Neuronal stem cell (in vitro differentiated cells): ENCODE measurements around the gene PRICKLE4.
A peak's percentile ranks its signal among the peaks of the same experiment; 100 is the strongest.

Experiments used
- DNase-seq: peaks from one replicate; pipeline ENCODE4 v3.0.0-alpha.2; 2013; ENCODE audit warnings: low spot score
- H2AFZ ChIP-seq: one replicate; pipeline ENCODE4 v1.6.1; 2013; ENCODE audit warnings: mild to moderate bottlenecking, low read length, inconsistent platforms
- H2AK5ac ChIP-seq: 2 replicates; pipeline ENCODE4 v1.6.1; 2013; ENCODE audit warnings: low read depth, mild to moderate bottlenecking, inconsistent platforms, low read length, moderate library complexity, mixed read lengths
- H2BK120ac ChIP-seq: 2 replicates; pipeline ENCODE4 v1.6.1; 2013; ENCODE audit warnings: low read depth, mild to moderate bottlenecking, inconsistent platforms, low read length, moderate library complexity, mixed read lengths
- H2BK12ac ChIP-seq: one replicate; pipeline ENCODE4 v1.6.1; 2013; ENCODE audit warnings: low read length, inconsistent platforms
- H2BK15ac ChIP-seq: 2 replicates; pipeline ENCODE4 v1.6.1; 2013; ENCODE audit warnings: mild to moderate bottlenecking, low read length, inconsistent platforms, mixed read lengths
- H2BK5ac ChIP-seq: one replicate; pipeline ENCODE4 v1.6.1; 2013; ENCODE audit warnings: inconsistent platforms, mild to moderate bottlenecking, low read length, moderate library complexity
- H3K14ac ChIP-seq: one replicate; pipeline ENCODE4 v1.6.1; 2013; ENCODE audit warnings: low read length, inconsistent platforms
- H3K18ac ChIP-seq: 2 replicates; pipeline ENCODE4 v1.6.1; 2013; ENCODE audit warnings: low read length, inconsistent platforms
- H3K23ac ChIP-seq: 2 replicates; pipeline ENCODE4 v1.6.1; 2013; ENCODE audit warnings: low read depth, mild to moderate bottlenecking, mixed read lengths, low read length, inconsistent platforms; ENCODE audit not compliant: poor library complexity
- H3K27ac ChIP-seq: replicated peaks from 3 replicates; pipeline ENCODE4 v1.5.1; 2013; ENCODE audit warnings: low read length, inconsistent platforms
- H3K27me3 ChIP-seq, 3 experiments: 2 replicates each; pipeline ENCODE4 v1.6.1; 2013; ENCODE audit warnings: low read length in 3 of 3, mild to moderate bottlenecking in 2 of 3, inconsistent platforms in 1 of 3, low read depth in 1 of 3, mixed read lengths in 1 of 3, moderate library complexity in 1 of 3; ENCODE audit not compliant: control insufficient read depth in 3 of 3, insufficient read depth in 3 of 3
- H3K36me3 ChIP-seq, 2 donors: replicated peaks in 1 of 2; 2 replicates each; pipeline ENCODE4 v1.6.1; 2013; ENCODE audit warnings: low read length in 2 of 2; ENCODE audit not compliant: control insufficient read depth in 2 of 2, insufficient read depth in 2 of 2
- H3K4ac ChIP-seq: 2 replicates; pipeline ENCODE4 v1.6.1; 2013; ENCODE audit warnings: inconsistent platforms, mild to moderate bottlenecking, low read length, moderate library complexity
- H3K4me1 ChIP-seq, 2 donors: 1 replicate in 1 of 2; 2 replicates in 1 of 2; pipeline ENCODE4 v1.6.1; 2013; ENCODE audit warnings: low read length in 2 of 2, low read depth in 1 of 2; ENCODE audit not compliant: control insufficient read depth in 2 of 2, insufficient read depth in 1 of 2
- H3K4me2 ChIP-seq: one replicate; pipeline ENCODE4 v1.6.1; 2013; ENCODE audit warnings: mild to moderate bottlenecking, low read length, inconsistent platforms; ENCODE audit not compliant: insufficient read depth, poor library complexity, severe bottlenecking
- H3K4me3 ChIP-seq, 2 donors: 2 replicates each; pipeline ENCODE4 v1.5.1; 2013; ENCODE audit warnings: low read length in 2 of 2, mild to moderate bottlenecking in 2 of 2, inconsistent platforms in 1 of 2, moderate library complexity in 1 of 2
- H3K79me1 ChIP-seq: one replicate; pipeline ENCODE4 v1.6.1; 2013; ENCODE audit warnings: low read depth, mild to moderate bottlenecking, inconsistent platforms, low read length, moderate library complexity
- H3K9ac ChIP-seq: one replicate; pipeline ENCODE4 v1.6.1; 2013; ENCODE audit warnings: mild to moderate bottlenecking, low read depth, low read length, inconsistent platforms; ENCODE audit not compliant: poor library complexity
- H3K9me3 ChIP-seq, 2 donors: replicated peaks in 1 of 2; 2 replicates each; pipeline versions ENCODE3 to v1.6.1; 2013; ENCODE audit warnings: low read length in 2 of 2, mild to moderate bottlenecking in 2 of 2, inconsistent platforms in 1 of 2, low read depth in 1 of 2, mixed read lengths in 1 of 2, moderate library complexity in 1 of 2; ENCODE audit not compliant: control insufficient read depth in 2 of 2, insufficient read depth in 1 of 2
- H4K8ac ChIP-seq: one replicate; pipeline ENCODE4 v1.6.1; 2013; ENCODE audit warnings: low read depth, mild to moderate bottlenecking, inconsistent platforms, low read length, moderate library complexity
- H4K91ac ChIP-seq: one replicate; pipeline ENCODE4 v1.6.1; 2013; ENCODE audit warnings: low read length, low read depth, mild to moderate bottlenecking, inconsistent platforms; ENCODE audit not compliant: poor library complexity
- WGBS, 2 donors: extraction: QIAGEN DNeasy Blood & Tissue Kit; methylation state at CpG; one replicate each; pipeline ENCODE4 v1.1.7; 2013; ENCODE audit warnings: missing lambda C conversion rate in 2 of 2, mixed read lengths in 1 of 2; ENCODE audit not compliant: insufficient read length in 2 of 2, insufficient replicate concordance in 1 of 2; ENCODE audit errors: extremely low coverage in 2 of 2; 5-methylcytosine and 5-hydroxymethylcytosine counted together

The PRICKLE4 gene

GRCh38 chr6:41734666-41735426 lies 45.7 kb upstream of the PRICKLE4 start:
- peak; percentile 39 for DNase-seq
- no peak overlapping the region for H2BK120ac ChIP-seq
- no peak overlapping the region for H4K91ac ChIP-seq
- peak overlapping the region; percentile 77 for H3K18ac ChIP-seq
- no peaks in the 10 kb centered on the region for H3K36me3 ChIP-seq
- H3K79me1 ChIP-seq = no peaks in the 10 kb centered on the region
- H2BK5ac ChIP-seq = no peak overlapping the region
- no peak overlapping the region for H2AK5ac ChIP-seq
- H3K4me3 ChIP-seq = peak overlapping the region; percentile 51 to 83
- H3K4me1 ChIP-seq = peaks cover 11 to 23% of the 10 kb centered on the region in 2 donors
- no peak overlapping the region for H2BK12ac ChIP-seq
- peak overlapping the region; percentile 71 for H3K9ac ChIP-seq
- H3K9me3 ChIP-seq = no peaks in the 10 kb centered on the region
- H3K14ac ChIP-seq = no peak overlapping the region
- H2AFZ ChIP-seq = peak overlapping the region; percentile 97
- H3K4me2 ChIP-seq = peak overlapping the region; percentile 94
- H4K8ac ChIP-seq = no peak overlapping the region
- no peak overlapping the region for H3K4ac ChIP-seq
- peaks cover 0 to 44% (median 24%) of the 10 kb centered on the region in 3 experiments for H3K27me3 ChIP-seq
- H2BK15ac ChIP-seq = no peak overlapping the region
- peak overlapping the region; percentile 62 for H3K23ac ChIP-seq
- no peak overlapping the region for H3K27ac ChIP-seq
- WGBS, 2 donors = no CpG with 5 or more reads among the region's 76 CpGs

GRCh38 chr6:41735427-41736185 lies 45.0 kb upstream of the PRICKLE4 start, which contains the start of gene TFEB:
Gene TFEB (minus strand): TSS chr6:41735608. CDS start chr6:41691213, 44,395 bp downstream.
- DNase-seq = peak; percentile 90
- peak within 1 kb of the TSS; percentile 62 for H2BK5ac ChIP-seq
- no CpG with 5 or more reads among the region's 50 CpGs for WGBS, 2 donors

GRCh38 chr6:41736186-41736733 lies 44.3 kb upstream of the PRICKLE4 start:
- Histone ChIP-seq H3K4me2 (peak overlapping the region; percentile 94), H3K18ac (peak overlapping the region; percentile 55), H3K4me1 (peaks cover 11 to 23% of the 10 kb centered on the region in 2 donors), H3K14ac (no peak overlapping the region), H3K27ac (peak overlapping the region; percentile 39), H3K36me3 (no peaks in the 10 kb centered on the region), H3K79me1 (no peaks in the 10 kb centered on the region), H2BK120ac (no peak overlapping the region), H3K9ac (no peak overlapping the region), H3K27me3 (peaks cover 0 to 39% (median 24%) of the 10 kb centered on the region in 3 experiments), H4K91ac (no peak overlapping the region), H3K9me3 (no peaks in the 10 kb centered on the region), H2BK12ac (no peak overlapping the region), H3K23ac (no peak overlapping the region), H2AK5ac (peak overlapping the region; percentile 51), H2BK5ac (peak overlapping the region; percentile 62), H3K4ac (no peak overlapping the region), H4K8ac (no peak overlapping the region), H3K4me3 (no peak overlapping the region), H2BK15ac (no peak overlapping the region), H2AFZ (peak overlapping the region; percentile 90)
- no peak for DNase-seq
- WGBS, 2 donors = no CpG with 5 or more reads among the region's 6 CpGs

More at GRCh38 chr6:41735427-41736185, 45.0 kb upstream of the PRICKLE4 start, which contains the start of gene TFEB:
- Histone ChIP-seq H3K18ac (peak within 1 kb of the TSS; percentile 77), H3K4me1 (peaks cover 11 to 23% of the 10 kb centered on the region in 2 donors), H3K4me3 (peak within 1 kb of the TSS; percentile 51 to 83), H2BK120ac (no peak within 1 kb of the TSS), H3K79me1 (no peaks in the 10 kb centered on the region), H3K4me2 (peak within 1 kb of the TSS; percentile 94), H2BK15ac (no peak within 1 kb of the TSS), H3K36me3 (no peaks in the 10 kb centered on the region), H4K91ac (no peak within 1 kb of the TSS), H2AFZ (peak within 1 kb of the TSS; percentile 97), H3K27me3 (peaks cover 0 to 44% (median 24%) of the 10 kb centered on the region in 3 experiments), H2AK5ac (peak within 1 kb of the TSS; percentile 51), H3K14ac (no peak within 1 kb of the TSS), H2BK12ac (no peak within 1 kb of the TSS), H3K27ac (peak within 1 kb of the TSS; percentile 39), H4K8ac (no peak within 1 kb of the TSS), H3K9me3 (no peaks in the 10 kb centered on the region), H3K9ac (peak within 1 kb of the TSS; percentile 71), H3K23ac (peak within 1 kb of the TSS; percentile 62), H3K4ac (no peak within 1 kb of the TSS)
